Calu3 (cell line): ENCODE measurements around the gene OR10H5. TPM values are rescaled to one million over a fixed set of nuclear protein-coding genes. Genes with fewer than 3 reads are reported as not detected.
"Not testable (repeated sequence)": the region's sequence is repeated elsewhere in the genome, so short reads cannot be mapped to it uniquely, and the experiment has no call there.

ENCODE experiments used
- BruUV-seq: library from RNA; stranded (reverse); fragments of 400-500 nt; replicated peaks from 2 replicates; lab custom pipeline; 2021; lab: Mats Ljungman, UMichigan
- CTCF ChIA-PET: fragments of 300-600 bp; sonication (Branson Sonifier 250); formaldehyde crosslinking; loops from one replicate; lab custom pipeline; 2022; ENCODE audit warnings: antibody characterized with exemption; lab: Charles Lee
- DNase-seq: peaks from one replicate; pipeline ENCODE4 v3.0.0; 2022
- H3K27ac Mint-ChIP-seq: one replicate; pipeline ENCODE4 v1.8.0; 2022; ENCODE audit warnings: mixed read lengths; ENCODE audit not compliant: unreplicated experiment
- H3K27me3 Mint-ChIP-seq: one replicate; pipeline ENCODE4 v1.8.0; 2022; ENCODE audit warnings: mixed read lengths; ENCODE audit not compliant: unreplicated experiment
- H3K36me3 Mint-ChIP-seq: one replicate; pipeline ENCODE4 v1.8.0; 2022; ENCODE audit warnings: mild to moderate bottlenecking, moderate library complexity, mixed read lengths; ENCODE audit not compliant: insufficient read depth, unreplicated experiment
- H3K4me1 Mint-ChIP-seq: one replicate; pipeline ENCODE4 v1.8.0; 2022; ENCODE audit warnings: mild to moderate bottlenecking, low read depth, mixed read lengths; ENCODE audit not compliant: unreplicated experiment
- H3K4me3 Mint-ChIP-seq: one replicate; pipeline ENCODE4 v1.8.0; 2022; ENCODE audit warnings: mild to moderate bottlenecking, low read depth, moderate library complexity, mixed read lengths; ENCODE audit not compliant: unreplicated experiment
- H3K9me3 Mint-ChIP-seq: one replicate; pipeline ENCODE4 v1.8.0; 2022; ENCODE audit warnings: low read depth, mixed read lengths; ENCODE audit not compliant: unreplicated experiment
- intact Hi-C: fragments of 100-400 bp; cut with micrococcal nuclease; formaldehyde crosslinking; loops from one replicate; pipeline ENCODE4 v1.10.0; 2022; ENCODE audit not compliant: unreplicated experiment
- total RNA-seq: library from RNA; stranded (reverse); gene quantifications from 2 replicates; pipeline ENCODE4 v1.2.3, GENCODE V29; 2022
- TF ChIP-seq, protein P1 (sequence below): fragments of 200-600 bp; IDR thresholded peaks from one replicate; pipeline ENCODE4 v1.8.0; 2022; ENCODE audit warnings: antibody characterized with exemption; ENCODE audit not compliant: unreplicated experiment

The OR10H5 gene
- total RNA-seq, 1 experiment from 2014 or later = not detected

DNA sequence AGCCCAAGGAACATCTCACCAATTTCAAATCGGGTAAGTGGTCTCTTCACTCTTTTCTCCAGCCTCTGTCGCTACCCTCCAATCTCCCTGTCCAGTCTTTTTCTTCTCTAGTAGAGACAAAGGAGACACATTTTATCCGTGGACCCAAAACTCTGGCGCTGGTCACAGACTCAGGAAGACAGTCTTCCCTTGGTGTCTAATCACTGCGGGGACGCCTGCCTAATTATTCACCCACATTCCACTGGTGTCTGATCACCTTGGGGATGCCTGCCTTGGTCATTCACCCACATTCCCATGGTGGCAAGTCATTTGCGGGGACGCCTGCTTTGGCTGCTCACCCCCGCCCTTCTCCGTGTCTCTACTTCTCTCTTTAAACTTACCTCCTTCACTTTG lies 41.8 kb downstream of the OR10H5 start:
- no peak overlapping the region for H3K27ac Mint-ChIP-seq
- TF ChIP-seq, protein P1, sequence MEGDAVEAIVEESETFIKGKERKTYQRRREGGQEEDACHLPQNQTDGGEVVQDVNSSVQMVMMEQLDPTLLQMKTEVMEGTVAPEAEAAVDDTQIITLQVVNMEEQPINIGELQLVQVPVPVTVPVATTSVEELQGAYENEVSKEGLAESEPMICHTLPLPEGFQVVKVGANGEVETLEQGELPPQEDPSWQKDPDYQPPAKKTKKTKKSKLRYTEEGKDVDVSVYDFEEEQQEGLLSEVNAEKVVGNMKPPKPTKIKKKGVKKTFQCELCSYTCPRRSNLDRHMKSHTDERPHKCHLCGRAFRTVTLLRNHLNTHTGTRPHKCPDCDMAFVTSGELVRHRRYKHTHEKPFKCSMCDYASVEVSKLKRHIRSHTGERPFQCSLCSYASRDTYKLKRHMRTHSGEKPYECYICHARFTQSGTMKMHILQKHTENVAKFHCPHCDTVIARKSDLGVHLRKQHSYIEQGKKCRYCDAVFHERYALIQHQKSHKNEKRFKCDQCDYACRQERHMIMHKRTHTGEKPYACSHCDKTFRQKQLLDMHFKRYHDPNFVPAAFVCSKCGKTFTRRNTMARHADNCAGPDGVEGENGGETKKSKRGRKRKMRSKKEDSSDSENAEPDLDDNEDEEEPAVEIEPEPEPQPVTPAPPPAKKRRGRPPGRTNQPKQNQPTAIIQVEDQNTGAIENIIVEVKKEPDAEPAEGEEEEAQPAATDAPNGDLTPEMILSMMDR = no peak
- no peaks in the 10 kb centered on the region for H3K36me3 Mint-ChIP-seq
- H3K9me3 Mint-ChIP-seq = no peaks in the 10 kb centered on the region
- BruUV-seq = TSS peak; percentile 27
- peak; percentile 51 for DNase-seq
- no peaks in the 10 kb centered on the region for H3K27me3 Mint-ChIP-seq
- peaks cover 6% of the 10 kb centered on the region for H3K4me1 Mint-ChIP-seq
- CTCF ChIA-PET = no interaction called here
- H3K4me3 Mint-ChIP-seq = no peak overlapping the region
- intact Hi-C loops = no loop called here

DNA sequence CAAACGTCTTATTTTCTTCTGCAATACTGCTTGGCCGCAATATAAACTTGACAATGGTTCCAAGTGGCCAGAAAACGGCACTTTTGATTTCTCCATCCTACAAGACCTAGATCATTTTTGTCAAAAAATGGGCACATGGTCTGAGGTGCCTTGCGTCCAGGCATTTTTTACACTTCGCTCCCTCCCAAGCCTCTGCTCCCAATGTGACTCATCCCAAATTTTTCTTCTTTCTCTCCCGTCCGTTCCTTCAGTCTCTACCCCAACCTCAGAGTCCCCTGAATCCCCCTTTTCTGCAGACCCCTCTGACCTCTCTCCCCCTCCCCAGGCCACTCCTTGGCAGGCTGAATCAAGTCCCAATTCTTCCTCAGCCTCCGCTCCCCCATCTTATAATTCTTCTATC lies 42.3 kb downstream of the OR10H5 start:
- TF ChIP-seq, protein P1 = no peak
- intact Hi-C loops = loop anchor here (10.0 kb wide), 2 partner anchors 175 to 355 kb away; partner anchors contain the start of gene FAM32A
- Mint-ChIP-seq H3K27me3 (no peaks in the 10 kb centered on the region), H3K4me1 (peaks cover 6% of the 10 kb centered on the region), H3K9me3 (no peaks in the 10 kb centered on the region), H3K27ac (no peak overlapping the region), H3K36me3 (no peaks in the 10 kb centered on the region), H3K4me3 (no peak overlapping the region)
- CTCF ChIA-PET = interaction anchor here (0.7 kb wide), 1 partner anchor 55 kb away, joined by 3 read pairs; no protein-coding TSS in a partner anchor
- no TSS peak for BruUV-seq
- DNase-seq = no peak

DNA sequence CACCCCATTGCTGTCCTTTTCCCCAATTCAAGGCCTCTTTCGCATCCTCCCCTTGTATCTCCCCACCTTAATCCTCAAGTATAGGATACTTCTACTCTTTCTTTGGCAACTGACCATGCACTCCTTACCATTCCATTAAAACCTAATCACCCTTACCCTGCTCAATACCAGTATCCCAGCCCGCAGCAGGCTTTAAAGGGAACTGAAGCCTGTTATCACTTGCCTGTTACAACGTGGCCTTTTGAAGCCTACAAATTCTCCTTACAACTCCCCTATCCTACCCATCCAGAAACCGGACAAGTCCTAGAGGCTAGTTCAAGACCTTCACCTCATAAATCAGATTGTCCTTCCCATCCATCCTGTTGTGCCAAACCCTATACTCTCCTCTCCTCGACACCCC lies 44.2 kb downstream of the OR10H5 start:
- Mint-ChIP-seq H3K27ac (no peak overlapping the region), H3K36me3 (no peaks in the 10 kb centered on the region), H3K27me3 (peaks cover 12% of the 10 kb centered on the region), H3K9me3 (no peaks in the 10 kb centered on the region), H3K4me1 (peaks cover 17% of the 10 kb centered on the region), H3K4me3 (no peak overlapping the region)
- TF ChIP-seq, protein P1 = no peak
- intact Hi-C loops = loop anchor here (10.0 kb wide), 2 partner anchors 173 to 353 kb away; partner anchors contain the start of gene FAM32A
- DNase-seq = no peak
- no TSS peak for BruUV-seq
- CTCF ChIA-PET = no interaction called here

DNA sequence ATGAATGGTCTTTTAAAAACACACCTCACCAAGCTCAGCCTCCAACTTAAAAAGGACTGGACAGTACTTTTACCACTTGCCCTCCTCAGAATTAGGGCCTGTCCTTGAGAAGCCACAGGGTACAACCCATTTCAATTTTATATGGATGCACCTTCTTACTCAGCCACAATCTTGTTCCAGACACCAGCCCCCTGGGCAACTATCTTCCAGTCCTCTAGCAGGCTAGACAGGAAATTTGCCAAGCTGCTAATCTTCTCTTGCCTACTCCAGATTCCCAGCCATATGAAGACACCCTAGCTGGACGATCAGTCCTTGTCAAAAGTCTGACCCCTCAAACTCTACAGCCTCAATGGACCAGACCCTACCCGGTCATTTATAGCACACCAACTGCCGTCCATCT lies 46.8 kb downstream of the OR10H5 start:
- H3K36me3 Mint-ChIP-seq, H3K4me3 Mint-ChIP-seq, DNase-seq, H3K27ac Mint-ChIP-seq, H3K9me3 Mint-ChIP-seq, CTCF ChIA-PET, BruUV-seq: not testable (repeated sequence)
- H3K4me1 Mint-ChIP-seq = peaks cover 34% of the 10 kb centered on the region
- intact Hi-C loops = loop anchor here (10.0 kb wide), 2 partner anchors 171 to 351 kb away; partner anchors contain the start of gene FAM32A
- H3K27me3 Mint-ChIP-seq = peaks cover 25% of the 10 kb centered on the region

DNA sequence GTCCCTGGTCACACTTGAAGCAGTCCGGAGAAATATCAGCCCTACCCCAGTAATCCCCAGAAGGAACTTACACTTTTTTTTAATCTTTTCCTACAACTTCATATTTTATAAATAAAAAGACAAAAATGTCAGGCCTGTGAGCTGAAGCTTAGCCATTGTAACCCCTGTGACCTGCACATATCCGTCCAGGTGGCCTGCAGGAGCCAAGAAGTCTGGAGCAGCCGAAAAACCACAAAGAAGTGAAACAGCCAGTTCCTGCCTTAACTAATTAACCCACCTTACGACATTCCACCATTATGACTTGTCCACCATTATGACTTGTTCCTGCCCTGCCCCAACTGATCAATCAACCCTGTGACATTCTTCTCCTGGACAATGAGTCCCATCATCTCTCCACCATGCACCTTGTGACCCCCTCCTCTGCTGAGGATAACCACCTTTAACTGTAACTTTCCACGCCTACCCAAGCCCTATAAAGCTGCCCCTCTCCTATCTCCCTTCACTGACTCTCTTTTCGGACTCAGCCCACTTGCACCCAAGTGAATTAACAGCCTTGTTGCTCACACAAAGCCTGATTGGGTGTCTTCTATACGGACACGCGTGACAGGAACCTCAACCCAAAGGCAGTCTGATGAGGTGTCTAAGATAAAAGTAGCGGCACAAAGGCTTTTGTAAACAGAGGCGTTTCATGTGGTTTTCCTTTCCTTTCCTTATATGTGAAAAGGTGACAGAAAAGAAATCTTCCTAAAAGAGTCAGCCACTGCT lies 48.3 kb downstream of the OR10H5 start:
- H3K36me3 Mint-ChIP-seq, H3K27ac Mint-ChIP-seq, BruUV-seq, CTCF ChIA-PET, H3K9me3 Mint-ChIP-seq: not testable (repeated sequence)
- peak; percentile 61 for DNase-seq
- H3K4me3 Mint-ChIP-seq = peak overlapping the region; percentile 67
- intact Hi-C loops = loop anchor here (10.0 kb wide), 2 partner anchors 169 to 349 kb away; partner anchors contain the start of gene FAM32A
- H3K27me3 Mint-ChIP-seq = peaks cover 25% of the 10 kb centered on the region
- H3K4me1 Mint-ChIP-seq = peaks cover 33% of the 10 kb centered on the region
